Liver (tissue), 9 donors: ENCODE measurements around the gene SOAT1. TPM values are rescaled to one million over a fixed set of nuclear protein-coding genes. Genes with fewer than 3 reads are reported as not detected.

Experiments
- DNase-seq: peaks from one replicate; pipeline ENCODE4 v3.0.0-alpha.2; 2017; ENCODE audit warnings: low spot score
- H3K27ac ChIP-seq, 2 donors: one replicate each; pipeline ENCODE4 v1.7.0; 2013; ENCODE audit warnings: inconsistent platforms in 2 of 2, low read length in 2 of 2, control low read depth in 1 of 2, low read depth in 1 of 2, mild to moderate bottlenecking in 1 of 2
- H3K27me3 ChIP-seq, 4 donors: one replicate each; pipeline versions ENCODE4 v1.6.1 to v1.7.0; 2013; ENCODE audit warnings: low read length in 3 of 4, inconsistent platforms in 1 of 4, mild to moderate bottlenecking in 1 of 4, moderate library complexity in 1 of 4; ENCODE audit not compliant: control insufficient read depth in 4 of 4, insufficient read depth in 4 of 4
- H3K36me3 ChIP-seq, 4 donors: one replicate each; pipeline versions ENCODE4 v1.6.1 to v1.7.0; 2013; ENCODE audit warnings: low read length in 3 of 4, mild to moderate bottlenecking in 3 of 4, low read depth in 1 of 4, moderate library complexity in 1 of 4; ENCODE audit not compliant: control insufficient read depth in 4 of 4, insufficient read depth in 3 of 4
- H3K4me1 ChIP-seq, 4 donors: one replicate each; pipeline versions ENCODE4 v1.6.1 to v1.7.0; 2013; ENCODE audit warnings: low read length in 3 of 4, mild to moderate bottlenecking in 3 of 4, moderate library complexity in 1 of 4; ENCODE audit not compliant: control insufficient read depth in 4 of 4, insufficient read depth in 4 of 4
- H3K4me3 ChIP-seq, 3 donors: one replicate each; pipeline versions ENCODE4 v1.6.1 to v1.7.0; 2013; ENCODE audit warnings: low read length in 3 of 3, control low read depth in 1 of 3, low read depth in 1 of 3, mild to moderate bottlenecking in 1 of 3
- H3K9ac ChIP-seq, 2 donors: one replicate each; pipeline ENCODE4 v1.7.0; 2013; ENCODE audit warnings: low read length in 2 of 2, mild to moderate bottlenecking in 2 of 2, moderate library complexity in 2 of 2, control low read depth in 1 of 2, low read depth in 1 of 2
- H3K9me3 ChIP-seq, 4 donors: one replicate each; pipeline versions ENCODE4 v1.6.1 to v1.7.0; 2013; ENCODE audit warnings: low read length in 3 of 4; ENCODE audit not compliant: control insufficient read depth in 4 of 4
- HNF4A ChIP-seq, 2 donors: conservative IDR thresholded peaks; 2 replicates each; pipeline ENCODE4 v1.6.1; 2016; ENCODE audit warnings: antibody characterized with exemption in 2 of 2, mild to moderate bottlenecking in 2 of 2
- JUND ChIP-seq, 2 donors: IDR thresholded peaks; 2 replicates each; pipeline ENCODE4 v1.6.1; 2016; ENCODE audit warnings: antibody characterized with exemption in 2 of 2
- NR2F2 ChIP-seq: IDR thresholded peaks from 2 replicates; pipeline ENCODE4 v1.6.1; 2016; ENCODE audit warnings: antibody characterized with exemption
- RAD21 ChIP-seq, 2 donors: IDR thresholded peaks; 2 replicates each; pipeline ENCODE4 v1.6.1; 2016; ENCODE audit warnings: antibody characterized with exemption in 2 of 2, mild to moderate bottlenecking in 2 of 2
- RXRA ChIP-seq, 2 donors: IDR thresholded peaks; 2 replicates each; pipeline ENCODE4 v1.6.1; 2017 to 2018; ENCODE audit warnings: antibody characterized with exemption in 2 of 2, mild to moderate bottlenecking in 1 of 2
- SP1 ChIP-seq: IDR thresholded peaks from 2 replicates; pipeline ENCODE4 v1.6.1; 2018; ENCODE audit warnings: antibody characterized with exemption, mild to moderate bottlenecking
- TAF1 ChIP-seq: conservative IDR thresholded peaks from 2 replicates; pipeline ENCODE4 v1.6.1; 2016; ENCODE audit warnings: antibody characterized with exemption, mild to moderate bottlenecking
- YY1 ChIP-seq: IDR thresholded peaks from 2 replicates; pipeline ENCODE4 v1.6.1; 2016; ENCODE audit warnings: antibody characterized with exemption, mild to moderate bottlenecking
- ZBTB33 ChIP-seq: IDR thresholded peaks from 2 replicates; pipeline ENCODE4 v1.6.1; 2016; ENCODE audit warnings: antibody characterized with exemption
- WGBS: extraction: QIAGEN DNeasy Blood & Tissue Kit; methylation state at CpG from one replicate; pipeline ENCODE4 v1.1.7; 2013; 5-methylcytosine and 5-hydroxymethylcytosine counted together
- polyA plus RNA-seq, 2 donors: library from polyadenylated mRNA; stranded (reverse) in 1 of 2; unstranded in 1 of 2; fragments of 200-250 nt in 1 of 2; fragments of >200 nt in 1 of 2; fragmentation: Nextera tagmentation in 1 of 2; extraction: Ambion mirVana in 1 of 2; gene quantifications; one replicate each; pipeline versions ENCODE4 v1.2.1 to v1.2.3, GENCODE V29; 2013 to 2015
- total RNA-seq, 2 donors: library from RNA; depleted of rRNA; stranded (reverse); fragments of >200 nt; gene quantifications; one replicate each; pipeline ENCODE4 v1.2.3, GENCODE V29; 2014
- TF ChIP-seq, protein P1 (sequence below): fragments of 150-350 bp; IDR thresholded peaks from 2 replicates; pipeline ENCODE4 v1.5.1; 2017; ENCODE audit warnings: improper control_type of control experiment, low read depth, low read length; ENCODE audit not compliant: missing input control
- TF ChIP-seq, protein P2 (sequence below): IDR thresholded peaks from 2 replicates; pipeline ENCODE4 v1.6.1; 2016; ENCODE audit warnings: antibody characterized with exemption
- donor health status: healthy.
- donor health status: healthy.
- donor health status: healthy.
- donor health status: healthy.
- donor health status: healthy.

Gene SOAT1
- total and polyA plus RNA-seq, 4 donors = 4.3 to 14.0 (median 9.3) TPM

DNA sequence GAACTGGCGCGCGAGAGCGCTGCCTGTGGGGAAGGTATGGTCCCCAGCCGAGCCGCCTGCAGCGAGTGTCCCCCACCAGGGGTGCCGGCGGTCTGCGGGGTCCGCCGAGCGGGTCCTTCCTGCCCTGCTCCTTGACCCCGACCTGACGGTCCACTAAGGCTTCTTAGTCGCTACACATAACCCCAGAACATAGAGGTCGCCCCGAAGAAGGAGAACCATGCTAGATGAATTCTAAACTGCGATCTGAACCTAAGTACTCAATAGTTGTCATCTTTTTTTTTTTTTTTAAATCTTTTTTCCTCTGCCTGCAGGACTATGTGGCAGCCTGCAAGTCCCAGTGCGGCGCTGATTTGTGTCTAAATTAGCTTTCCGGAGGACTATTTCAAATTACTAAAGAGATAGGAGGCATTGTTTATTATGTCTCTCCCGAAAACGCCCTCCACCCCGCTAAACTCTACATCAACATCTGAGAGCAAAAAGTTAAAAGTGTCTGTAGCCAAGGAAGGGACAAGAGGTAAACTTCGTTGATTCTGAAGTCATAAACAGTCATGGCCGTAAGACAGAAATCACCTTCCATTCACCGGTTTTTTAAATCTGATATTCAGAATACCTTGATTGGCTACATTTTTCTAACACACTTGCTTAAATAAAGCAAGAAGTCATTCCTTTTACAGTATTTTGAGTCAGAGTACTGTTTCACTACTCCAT is 72.7 kb downstream of the SOAT1 start:
- peak overlapping the region; percentile 42 to 71 for H3K9ac ChIP-seq

DNA sequence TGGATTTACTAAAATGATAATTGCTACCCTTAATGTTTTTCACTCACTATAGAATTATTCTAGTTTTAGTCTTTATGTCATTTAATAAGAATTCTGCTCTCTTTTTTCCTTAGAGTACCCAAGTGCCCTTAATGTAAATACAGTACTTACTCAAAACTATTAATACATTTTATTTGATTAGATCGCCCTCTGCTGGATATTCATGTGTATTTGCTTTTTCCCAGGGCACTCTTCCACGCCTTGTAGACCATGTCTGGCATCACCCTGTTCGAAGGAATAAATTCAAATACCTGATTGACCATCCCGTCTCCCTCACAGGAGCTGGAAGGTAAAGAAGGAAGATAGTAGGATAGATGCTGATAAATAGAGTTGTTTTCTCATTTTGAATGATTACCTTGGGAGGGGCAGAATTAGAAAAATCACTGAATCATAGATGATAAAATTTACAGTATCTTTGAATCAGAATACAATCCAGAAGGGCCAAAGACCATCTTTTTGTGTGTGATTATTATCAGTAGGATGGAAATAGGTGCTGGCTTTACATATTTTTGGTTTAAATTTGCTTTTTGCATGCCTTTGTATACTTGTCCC is 76.2 kb downstream of the SOAT1 start:
- peaks cover 0 to 4% (median 0%) of the 10 kb centered on the region in 4 donors for H3K4me1 ChIP-seq
- no peaks in the 10 kb centered on the region for H3K36me3 ChIP-seq
- no peaks in the 10 kb centered on the region for H3K9me3 ChIP-seq
- no peaks in the 10 kb centered on the region for H3K27me3 ChIP-seq
- H3K4me3 ChIP-seq = no peak overlapping the region
- 2% methylated on average over 4 of the region's 4 CpGs for WGBS
- no peak overlapping the region for H3K9ac ChIP-seq
- no peak for DNase-seq
- TF ChIP-seq RAD21 (IDR thresholded peaks at IDR 0.05) (peak; percentile 86 to 88), ZBTB33 (no peak), RXRA (IDR thresholded peaks at IDR 0.05) (peak in 1 of 2 donors; percentile 6), HNF4A (conservative IDR thresholded peaks at IDR 0.05) (no peak), NR2F2 (no peak)
- TF ChIP-seq, protein P1, sequence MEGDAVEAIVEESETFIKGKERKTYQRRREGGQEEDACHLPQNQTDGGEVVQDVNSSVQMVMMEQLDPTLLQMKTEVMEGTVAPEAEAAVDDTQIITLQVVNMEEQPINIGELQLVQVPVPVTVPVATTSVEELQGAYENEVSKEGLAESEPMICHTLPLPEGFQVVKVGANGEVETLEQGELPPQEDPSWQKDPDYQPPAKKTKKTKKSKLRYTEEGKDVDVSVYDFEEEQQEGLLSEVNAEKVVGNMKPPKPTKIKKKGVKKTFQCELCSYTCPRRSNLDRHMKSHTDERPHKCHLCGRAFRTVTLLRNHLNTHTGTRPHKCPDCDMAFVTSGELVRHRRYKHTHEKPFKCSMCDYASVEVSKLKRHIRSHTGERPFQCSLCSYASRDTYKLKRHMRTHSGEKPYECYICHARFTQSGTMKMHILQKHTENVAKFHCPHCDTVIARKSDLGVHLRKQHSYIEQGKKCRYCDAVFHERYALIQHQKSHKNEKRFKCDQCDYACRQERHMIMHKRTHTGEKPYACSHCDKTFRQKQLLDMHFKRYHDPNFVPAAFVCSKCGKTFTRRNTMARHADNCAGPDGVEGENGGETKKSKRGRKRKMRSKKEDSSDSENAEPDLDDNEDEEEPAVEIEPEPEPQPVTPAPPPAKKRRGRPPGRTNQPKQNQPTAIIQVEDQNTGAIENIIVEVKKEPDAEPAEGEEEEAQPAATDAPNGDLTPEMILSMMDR = peak; percentile 77
- H3K27ac ChIP-seq = no peak overlapping the region

More for the DNA sequence above, 72.7 kb downstream of the SOAT1 start:
- no peak for DNase-seq
- Histone ChIP-seq H3K36me3 (no peaks in the 10 kb centered on the region), H3K27me3 (no peaks in the 10 kb centered on the region), H3K4me3 (peak overlapping the region; percentile 77 to 78 (median 78)), H3K27ac (peak overlapping the region; percentile 70 to 93), H3K4me1 (peaks cover 0 to 4% (median 0%) of the 10 kb centered on the region in 4 donors), H3K9me3 (no peaks in the 10 kb centered on the region)
- TF ChIP-seq JUND (IDR thresholded peaks at IDR 0.05) (peak in 1 of 2 donors; percentile 1), SP1 (peak; percentile 2)
- TF ChIP-seq, protein P1 = no peak
- WGBS = 4% methylated on average over 28 of the region's 28 CpGs

GRCh38 chr1:179372160-179372559 is 78.6 kb downstream of the SOAT1 start:
- Histone ChIP-seq H3K27me3 (no peaks in the 10 kb centered on the region), H3K4me3 (no peak overlapping the region)
- WGBS = 76% methylated on average over 4 of the region's 4 CpGs

More at GRCh38 chr1:179372160-179372559, 78.6 kb downstream of the SOAT1 start:
- no peak overlapping the region for H3K9ac ChIP-seq
- no peak overlapping the region for H3K27ac ChIP-seq
- no peak for DNase-seq
- TF ChIP-seq YY1 (no peak), RXRA (IDR thresholded peaks at IDR 0.05) (no peak), RAD21 (IDR thresholded peaks at IDR 0.05) (no peak), TAF1 (no peak), NR2F2 (no peak), SP1 (no peak)
- TF ChIP-seq, protein P2, sequence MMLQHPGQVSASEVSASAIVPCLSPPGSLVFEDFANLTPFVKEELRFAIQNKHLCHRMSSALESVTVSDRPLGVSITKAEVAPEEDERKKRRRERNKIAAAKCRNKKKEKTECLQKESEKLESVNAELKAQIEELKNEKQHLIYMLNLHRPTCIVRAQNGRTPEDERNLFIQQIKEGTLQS = no peak
- TF ChIP-seq, protein P1 = no peak
- H3K4me1 ChIP-seq = no peaks in the 10 kb centered on the region
- no peaks in the 10 kb centered on the region for H3K36me3 ChIP-seq
- no peaks in the 10 kb centered on the region for H3K9me3 ChIP-seq
